SK-N-SH (cell line): ENCODE data around the gene STIM2.

Experiments used
- CHD2 ChIP-seq: fragments of 150-350 bp; IDR thresholded peaks from 2 replicates; pipeline ENCODE4 v1.6.1; 2018; ENCODE audit warnings: low read length; ENCODE audit not compliant: partially characterized antibody
- CTCF ChIP-seq: fragments of 200-600 bp; sonication (generic); IDR thresholded peaks from 2 replicates; pipeline ENCODE4 v1.6.1; 2017; ENCODE audit warnings: antibody characterized with exemption, mild to moderate bottlenecking, moderate library complexity
- ELF1 ChIP-seq: IDR thresholded peaks from 2 replicates; pipeline ENCODE4 v1.4.0; 2012
- EZH2phosphoT487 ChIP-seq: fragments of 200-600 bp; sonication (generic); IDR thresholded peaks from 2 replicates; pipeline ENCODE4 v1.6.1; 2017; ENCODE audit warnings: low read depth, mixed run types, mild to moderate bottlenecking, antibody characterized with exemption, moderate library complexity, borderline replicate concordance
- FOSL2 ChIP-seq: IDR thresholded peaks from 2 replicates; pipeline ENCODE4 v1.4.0; 2012; ENCODE audit warnings: low read depth, mild to moderate bottlenecking, moderate library complexity, borderline replicate concordance
- NRF1 ChIP-seq: IDR thresholded peaks from 2 replicates; pipeline ENCODE4 v1.6.1; 2012; ENCODE audit warnings: low read depth, mild to moderate bottlenecking, low read length
- PBX3 ChIP-seq: IDR thresholded peaks from 2 replicates; pipeline ENCODE4; 2012
- POLR2AphosphoS5 ChIP-seq: IDR thresholded peaks from 2 replicates; pipeline ENCODE4 v1.6.1; 2012; ENCODE audit warnings: low read depth, low read length
- RAD21 ChIP-seq: IDR thresholded peaks from 2 replicates; pipeline ENCODE4 v1.6.1; 2012; ENCODE audit warnings: mild to moderate bottlenecking, low read length
- REST ChIP-seq: IDR thresholded peaks from 2 replicates; pipeline ENCODE4 v1.6.1; 2012; ENCODE audit warnings: mild to moderate bottlenecking, low read depth, low read length, moderate library complexity
- RFX5 ChIP-seq: IDR thresholded peaks from 2 replicates; pipeline ENCODE4 v1.6.1; 2012; ENCODE audit warnings: mild to moderate bottlenecking, improper control_type of control experiment, low read length
- SIN3A ChIP-seq: IDR thresholded peaks from 2 replicates; pipeline ENCODE4 v1.6.1; 2012; ENCODE audit warnings: low read depth, mild to moderate bottlenecking, low read length, moderate library complexity, borderline replicate concordance
- TCF12 ChIP-seq: IDR thresholded peaks from 2 replicates; pipeline ENCODE4 v1.4.0; 2012

- TF ChIP-seq RFX5: no peak
- TF ChIP-seq POLR2AphosphoS5: no peak
- TF ChIP-seq CTCF: no peak
- TF ChIP-seq TCF12: no peak
- TF ChIP-seq NRF1: no peak
- no peak for TF ChIP-seq RAD21
- TF ChIP-seq CHD2: no peak
- TF ChIP-seq FOSL2: no peak
- no peak for TF ChIP-seq ELF1
- TF ChIP-seq PBX3: no peak
- TF ChIP-seq SIN3A: no peak
- TF ChIP-seq EZH2phosphoT487: no peak
- no peak for TF ChIP-seq REST
These were observed 41.1 kb upstream of the STIM2 start for GRCh38 chr4:26819478-26820095.
